ENCODE results near the gene DCLK1. TPM values are rescaled to one million over a fixed set of nuclear protein-coding genes. Genes with fewer than 3 reads are reported as not detected.

Gene DCLK1
- total RNA-seq, 1 experiment from 2014 or later = 36.2 TPM

GRCh38 chr13:35894636-35895035 is 236.5 kb downstream of the DCLK1 start:
- Histone ChIP-seq H3K79me1 (ENCODE audit: insufficient read depth, low read depth, low read length, poor library complexity, severe bottlenecking) (no peaks in the 10 kb centered on the region), H2BK20ac (ENCODE audit: low read depth, low read length, poor library complexity, severe bottlenecking) (no peak overlapping the region), H3K4ac (ENCODE audit: low read depth, low read length) (no peak overlapping the region), H2AFZ (ENCODE audit: low read length) (no peak overlapping the region), H3K56ac (ENCODE audit: insufficient read length, low read depth, low read length) (no peak overlapping the region), H3T11ph (ENCODE audit: low read length) (no peak overlapping the region), H2BK15ac (ENCODE audit: low read depth, low read length) (no peak overlapping the region), H3K4me2 (ENCODE audit: insufficient read depth, insufficient read length, low read length) (no peak overlapping the region), H3K23me2 (ENCODE audit: insufficient read length, low read depth, low read length, poor library complexity, severe bottlenecking) (no peaks in the 10 kb centered on the region), H3K79me2 (ENCODE audit: insufficient read depth, low read length) (no peaks in the 10 kb centered on the region), H2BK120ac (ENCODE audit: low read depth, low read length, poor library complexity, severe bottlenecking) (no peak overlapping the region), H4K20me1 (ENCODE audit: control insufficient read depth, insufficient read depth, insufficient read length) (no peaks in the 10 kb centered on the region), H3K9ac (ENCODE audit: extremely low read depth, insufficient read length, low read length) (no peak overlapping the region), H4K5ac (ENCODE audit: insufficient read length, low read depth, low read length) (no peak overlapping the region), H3K4me1 (ENCODE audit: insufficient read depth, low read length) (no peaks in the 10 kb centered on the region), H3K14ac (ENCODE audit: insufficient read depth, low read length) (no peak overlapping the region), H4K91ac (ENCODE audit: insufficient read length, low read depth, low read length) (no peak overlapping the region), H3K27ac (ENCODE audit: insufficient read length, low read depth, low read length) (no peak overlapping the region), H2BK5ac (ENCODE audit: insufficient read length, low read length) (no peak overlapping the region), H3K9me3 (ENCODE audit: control insufficient read depth, low read depth, low read length) (no peaks in the 10 kb centered on the region), H2BK12ac (ENCODE audit: insufficient read length, low read depth, low read length) (no peak overlapping the region), H3K27me3 (ENCODE audit: insufficient read depth, low read length) (no peaks in the 10 kb centered on the region), H3K23ac (ENCODE audit: insufficient read length, low read depth, low read length) (no peak overlapping the region), H4K8ac (replicated peaks; ENCODE audit: insufficient read length, low read depth, low read length) (no peak overlapping the region), H3K18ac (ENCODE audit: insufficient read length, low read depth, low read length) (no peak overlapping the region), H2AK5ac (ENCODE audit: insufficient read length, low read length) (no peak overlapping the region)
- H3K27me3 Mint-ChIP-seq (ENCODE audit: low read depth) = no peaks in the 10 kb centered on the region
- H3K4me3 Mint-ChIP-seq = no peak overlapping the region
- no peak for TF ChIP-seq CTCF (conservative IDR thresholded peaks at IDR 0.05)
- H3K27ac Mint-ChIP-seq = no peak overlapping the region
- H3K9me3 Mint-ChIP-seq = no peaks in the 10 kb centered on the region
- H3K4me1 Mint-ChIP-seq = peaks cover 6 to 8% of the 10 kb centered on the region in 2 experiments
- WGBS (ENCODE audit: extremely low coverage, insufficient read length, low lambda C conversion rate) = no CpG with 5 or more reads among the region's 3 CpGs
- no peak for DNase-seq
- H3K36me3 Mint-ChIP-seq (ENCODE audit: insufficient read depth in 1 of 3, low read depth in 3 of 3) = no peaks in the 10 kb centered on the region
